Astrocyte (in vitro differentiated cells and primary cell): ENCODE measurements around the gene PON1. TPM values are rescaled to one million over a fixed set of nuclear protein-coding genes. Genes with fewer than 3 reads are reported as not detected.

Source experiments
- DNase-seq: peaks from one replicate; pipeline ENCODE4 v3.0.0-alpha.2; 2010; ENCODE audit warnings: low read depth
- FAIRE-seq: peaks from 2 replicates; lab custom pipeline; 2011; peaks lifted over from hg19 to GRCh38; lab: Jason Lieb, UNC
- H2AFZ ChIP-seq: 2 replicates; pipeline ENCODE4 v1.6.0; 2012; ENCODE audit warnings: low read depth, low read length, inconsistent platforms
- H3K27ac ChIP-seq: 2 replicates; pipeline ENCODE4 v1.5.1; 2011; ENCODE audit warnings: low read depth, low read length, inconsistent platforms
- H3K27me3 ChIP-seq: 2 replicates; pipeline ENCODE4 v1.6.0; 2011; ENCODE audit warnings: low read length, inconsistent platforms; ENCODE audit not compliant: insufficient read depth
- H3K36me3 ChIP-seq: 2 replicates; pipeline ENCODE4 v1.5.1; 2011; ENCODE audit warnings: low read length, inconsistent platforms; ENCODE audit not compliant: insufficient read depth
- H3K4me1 ChIP-seq: 2 replicates; pipeline ENCODE4 v1.5.1; 2011; ENCODE audit warnings: low read length, inconsistent platforms; ENCODE audit not compliant: insufficient read depth
- H3K4me2 ChIP-seq: 2 replicates; pipeline ENCODE4 v1.6.0; 2012; ENCODE audit warnings: low read length, inconsistent platforms
- H3K4me3 ChIP-seq: 2 replicates; pipeline ENCODE4 v1.5.1; 2011; ENCODE audit warnings: low read depth, mild to moderate bottlenecking, low read length, inconsistent platforms; ENCODE audit not compliant: insufficient read depth
- H3K79me2 ChIP-seq: 2 replicates; pipeline ENCODE4 v1.6.0; 2012; ENCODE audit warnings: mild to moderate bottlenecking, low read length, inconsistent platforms; ENCODE audit not compliant: insufficient read depth
- H3K9ac ChIP-seq: 2 replicates; pipeline ENCODE4 v1.6.0; 2012; ENCODE audit warnings: mild to moderate bottlenecking, low read length, inconsistent platforms
- H3K9me3 ChIP-seq: 2 replicates; pipeline ENCODE4 v1.5.1; 2012; ENCODE audit warnings: low read depth, mild to moderate bottlenecking, low read length, inconsistent platforms; ENCODE audit not compliant: insufficient read depth
- H4K20me1 ChIP-seq: 2 replicates; pipeline ENCODE4 v1.6.0; 2012; ENCODE audit warnings: low read length, inconsistent platforms; ENCODE audit not compliant: insufficient read depth
- H3K27ac Mint-ChIP-seq: one replicate; pipeline ENCODE4 v1.8.0; 2021; ENCODE audit warnings: mild to moderate bottlenecking, mixed read lengths; ENCODE audit not compliant: unreplicated experiment
- H3K27me3 Mint-ChIP-seq: one replicate; pipeline ENCODE4 v1.8.0; 2021; ENCODE audit warnings: low read depth, mixed read lengths; ENCODE audit not compliant: unreplicated experiment
- H3K36me3 Mint-ChIP-seq: one replicate; pipeline ENCODE4 v1.8.0; 2021; ENCODE audit warnings: low read depth, mixed read lengths; ENCODE audit not compliant: unreplicated experiment
- H3K4me1 Mint-ChIP-seq: one replicate; pipeline ENCODE4 v1.8.0; 2021; ENCODE audit warnings: low read depth, mixed read lengths; ENCODE audit not compliant: unreplicated experiment
- H3K4me3 Mint-ChIP-seq: one replicate; pipeline ENCODE4 v1.8.0; 2021; ENCODE audit warnings: mild to moderate bottlenecking, moderate library complexity, mixed read lengths; ENCODE audit not compliant: unreplicated experiment
- H3K9me3 Mint-ChIP-seq: one replicate; pipeline ENCODE4 v1.8.0; 2021; ENCODE audit warnings: mild to moderate bottlenecking, mixed read lengths; ENCODE audit not compliant: unreplicated experiment
- CTCF ChIP-seq: IDR thresholded peaks from 2 replicates; pipeline ENCODE4 v1.5.1; 2011; ENCODE audit warnings: low read depth, mild to moderate bottlenecking, inconsistent platforms, low read length, moderate library complexity; ENCODE audit not compliant: insufficient read depth
- EZH2 ChIP-seq: IDR thresholded peaks from 2 replicates; pipeline ENCODE4 v1.6.1; 2012; ENCODE audit warnings: mild to moderate bottlenecking, low read length, inconsistent platforms; ENCODE audit not compliant: insufficient read depth
- total RNA-seq: library from RNA; stranded (reverse); gene quantifications from 2 replicates; pipeline ENCODE4 v1.2.1, GENCODE V29; 2021

The PON1 gene
- total RNA-seq, 1 donor from 2014 or later: 1.00 TPM

DNA sequence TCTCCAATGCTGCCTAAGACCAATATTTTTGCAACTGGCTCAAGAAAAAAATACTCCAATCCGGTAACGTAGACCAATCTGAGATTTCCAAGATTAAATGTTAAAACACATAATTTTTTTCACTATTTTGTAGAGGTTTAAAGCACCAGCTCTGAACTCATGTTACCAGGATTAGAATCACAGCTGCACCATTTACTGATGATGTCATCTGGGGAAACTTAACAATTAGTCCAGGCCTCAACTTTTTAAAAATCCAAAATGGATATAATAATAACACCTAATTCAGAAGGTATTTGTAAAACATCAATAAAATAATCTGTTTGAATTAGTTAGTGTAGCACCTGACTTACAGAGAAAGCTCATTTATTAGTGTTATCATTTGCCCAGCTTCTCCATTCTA, 14.4 kb downstream of the PON1 start:
- Mint-ChIP-seq H3K4me1 (peaks cover 10% of the 10 kb centered on the region), H3K27me3 (peaks cover 1% of the 10 kb centered on the region), H3K27ac (no peak overlapping the region), H3K9me3 (no peaks in the 10 kb centered on the region), H3K36me3 (peaks cover 1% of the 10 kb centered on the region), H3K4me3 (no peak overlapping the region)
- Histone ChIP-seq H3K36me3 (no peaks in the 10 kb centered on the region), H2AFZ (no peak overlapping the region), H3K4me2 (no peak overlapping the region), H3K79me2 (no peaks in the 10 kb centered on the region), H3K4me1 (no peaks in the 10 kb centered on the region), H3K4me3 (no peak overlapping the region), H3K9ac (no peak overlapping the region), H3K27me3 (no peaks in the 10 kb centered on the region), H4K20me1 (no peaks in the 10 kb centered on the region), H3K9me3 (no peaks in the 10 kb centered on the region), H3K27ac (no peak overlapping the region)
- TF ChIP-seq EZH2: no peak
- TF ChIP-seq CTCF: no peak
- no peak for FAIRE-seq
- DNase-seq: no peak

DNA sequence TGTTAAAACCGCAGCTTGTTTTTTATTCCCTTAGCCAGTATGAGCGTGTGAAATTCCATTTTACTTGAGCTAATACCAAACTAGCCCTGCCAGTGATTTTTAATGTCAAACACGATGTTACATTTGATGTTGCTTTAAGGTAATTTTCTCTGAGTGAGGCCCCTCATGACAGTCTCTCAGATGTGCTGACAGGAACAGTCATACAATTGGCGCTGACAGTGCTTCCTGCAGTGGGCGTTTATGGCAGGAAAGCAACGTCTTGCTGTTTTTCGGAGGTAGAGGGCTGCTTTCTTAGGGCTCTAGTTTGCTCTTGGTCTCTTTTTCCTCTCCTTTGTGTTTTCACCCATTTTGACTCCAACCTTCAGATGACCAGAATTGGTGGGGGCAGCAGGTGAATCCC, 19.3 kb downstream of the PON1 start:
- H3K27ac ChIP-seq: no peak overlapping the region
- H4K20me1 ChIP-seq: no peaks in the 10 kb centered on the region
- Mint-ChIP-seq H3K27me3 (peaks cover 1% of the 10 kb centered on the region), H3K9me3 (no peaks in the 10 kb centered on the region), H3K27ac (no peak overlapping the region), H3K4me3 (no peak overlapping the region), H3K36me3 (no peaks in the 10 kb centered on the region), H3K4me1 (peaks cover 17% of the 10 kb centered on the region)
- no peaks in the 10 kb centered on the region for H3K4me1 ChIP-seq
- no peak for TF ChIP-seq EZH2
- no peak for TF ChIP-seq CTCF
- DNase-seq (no peak), FAIRE-seq (no peak)
- H3K9me3 ChIP-seq: no peaks in the 10 kb centered on the region
- H3K4me3 ChIP-seq: no peak overlapping the region
- H3K4me2 ChIP-seq: no peak overlapping the region
- H3K9ac ChIP-seq: no peak overlapping the region
- no peaks in the 10 kb centered on the region for H3K36me3 ChIP-seq
- H3K27me3 ChIP-seq: no peaks in the 10 kb centered on the region
- no peak overlapping the region for H2AFZ ChIP-seq
- no peaks in the 10 kb centered on the region for H3K79me2 ChIP-seq

- peaks cover 11% of the 10 kb centered on the region for H3K4me1 Mint-ChIP-seq
- H2AFZ ChIP-seq: no peak overlapping the region
- no peak overlapping the region for H3K4me2 ChIP-seq
- no peak for DNase-seq
- no peaks in the 10 kb centered on the region for H4K20me1 ChIP-seq
- FAIRE-seq: no peak
- no peaks in the 10 kb centered on the region for H3K4me1 ChIP-seq
- H3K27ac ChIP-seq: no peak overlapping the region
- peaks cover 1% of the 10 kb centered on the region for H3K27me3 Mint-ChIP-seq
- no peaks in the 10 kb centered on the region for H3K36me3 Mint-ChIP-seq
- TF ChIP-seq EZH2 (no peak), CTCF (no peak)
- H3K79me2 ChIP-seq: no peaks in the 10 kb centered on the region
- H3K27me3 ChIP-seq: no peaks in the 10 kb centered on the region
- no peak overlapping the region for H3K4me3 ChIP-seq
- no peaks in the 10 kb centered on the region for H3K9me3 ChIP-seq
- no peaks in the 10 kb centered on the region for H3K9me3 Mint-ChIP-seq
- H3K9ac ChIP-seq: no peak overlapping the region
- no peaks in the 10 kb centered on the region for H3K36me3 ChIP-seq
- no peak overlapping the region for H3K27ac Mint-ChIP-seq
- no peak overlapping the region for H3K4me3 Mint-ChIP-seq
Measured at GRCh38 chr7:95303013-95303905, 21.1 kb downstream of the PON1 start.
